Neural crest cell (in vitro differentiated cells): ENCODE data around the gene ATR. TPM values are rescaled to one million over a fixed set of nuclear protein-coding genes. Genes with fewer than 3 reads are reported as not detected.
"Not testable (repeated sequence)": the region's sequence is repeated elsewhere in the genome, so short reads cannot be mapped to it uniquely, and the experiment has no call there.

Source experiments
- DNase-seq: peaks from one replicate; pipeline ENCODE4 v3.0.0; 2021; ENCODE audit warnings: low read depth, mixed read lengths, low spot score
- H3K27ac Mint-ChIP-seq: one replicate; pipeline ENCODE4 v1.8.0; 2021; ENCODE audit warnings: mild to moderate bottlenecking, mixed read lengths; ENCODE audit not compliant: unreplicated experiment
- H3K27me3 Mint-ChIP-seq: 2 replicates; pipeline ENCODE4 v1.8.0; 2021; ENCODE audit warnings: low read depth, mild to moderate bottlenecking, mixed read lengths
- H3K36me3 Mint-ChIP-seq: 2 replicates; pipeline ENCODE4 v1.8.0; 2021; ENCODE audit warnings: low read depth, mild to moderate bottlenecking, mixed read lengths
- H3K4me1 Mint-ChIP-seq: 2 replicates; pipeline ENCODE4 v1.8.0; 2021; ENCODE audit warnings: mixed read lengths
- H3K4me3 Mint-ChIP-seq: one replicate; pipeline ENCODE4 v1.8.0; 2021; ENCODE audit warnings: mild to moderate bottlenecking, mixed read lengths
- H3K9me3 Mint-ChIP-seq: 2 replicates; pipeline ENCODE4 v1.8.0; 2021; ENCODE audit warnings: mixed read lengths
- total RNA-seq: library from RNA; stranded (reverse); gene quantifications from 2 replicates; pipeline ENCODE4 v1.2.1, GENCODE V29; 2021
- TF ChIP-seq, protein P1 (sequence below): fragments of 200-600 bp; sonication (generic); conservative IDR thresholded peaks from 2 replicates; pipeline ENCODE4 v1.5.0; 2021; ENCODE audit warnings: antibody characterized with exemption, mild to moderate bottlenecking

The ATR gene
- total RNA-seq, 1 donor from 2014 or later, result 23.3 TPM

DNA sequence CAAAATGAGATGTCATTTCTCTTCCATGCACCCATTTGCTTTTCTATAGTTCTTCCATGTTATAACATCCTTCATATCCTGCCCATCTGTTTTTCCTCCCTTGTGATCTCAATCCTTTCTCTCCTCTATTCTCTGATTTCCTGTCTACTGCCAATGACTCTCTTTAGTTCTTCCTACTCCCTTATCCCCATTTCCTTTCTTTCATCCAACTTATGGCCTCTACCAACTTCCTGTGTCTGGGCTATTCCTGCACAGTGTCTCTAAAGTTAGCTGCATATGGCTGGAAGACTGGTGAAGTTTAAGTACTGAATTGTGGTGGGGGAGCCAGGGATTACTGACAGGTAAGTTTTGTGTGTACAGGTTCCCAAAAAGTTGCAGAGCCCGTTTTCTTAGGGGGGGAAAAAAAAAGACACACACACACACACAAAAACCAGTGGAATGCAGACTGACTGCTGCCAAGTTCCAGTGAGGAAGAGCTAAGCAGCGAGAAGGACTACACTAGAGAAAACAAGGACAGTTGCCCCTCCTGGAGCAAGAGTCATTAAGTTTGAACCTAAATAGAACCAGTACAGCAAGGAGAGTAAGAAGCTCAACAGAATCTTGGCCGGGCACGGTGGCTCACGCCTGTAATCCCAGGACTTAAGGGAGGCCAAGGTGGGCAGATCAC, 159.5 kb downstream of the ATR start:
- Mint-ChIP-seq H3K27ac (peak overlapping the region; percentile 15), H3K9me3 (no peaks in the 10 kb centered on the region)

DNA sequence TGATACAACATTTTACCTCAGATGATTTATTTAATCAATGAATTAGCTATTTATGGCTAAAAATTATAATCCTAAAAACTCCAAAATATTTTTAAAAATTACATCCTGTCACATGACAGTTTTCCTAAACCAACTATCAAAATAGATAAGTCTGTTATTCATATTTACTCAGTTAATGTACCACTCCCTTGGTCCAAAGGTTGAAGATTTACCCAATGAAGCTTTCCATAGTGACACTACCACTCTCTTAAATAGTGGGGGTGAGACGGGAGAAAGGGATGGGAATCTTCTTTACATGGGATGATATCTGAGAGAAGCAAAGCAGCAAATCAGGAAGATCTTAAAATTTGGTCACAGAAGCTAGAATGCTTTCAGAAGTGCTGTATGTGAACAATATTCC, 161.2 kb downstream of the ATR start:
- Mint-ChIP-seq H3K36me3 (peaks cover 6% of the 10 kb centered on the region), H3K9me3 (no peaks in the 10 kb centered on the region), H3K27me3 (no peaks in the 10 kb centered on the region), H3K4me1 (no peaks in the 10 kb centered on the region), H3K27ac (no peak overlapping the region), H3K4me3 (no peak overlapping the region)
- no peak for DNase-seq
- TF ChIP-seq, protein P1, sequence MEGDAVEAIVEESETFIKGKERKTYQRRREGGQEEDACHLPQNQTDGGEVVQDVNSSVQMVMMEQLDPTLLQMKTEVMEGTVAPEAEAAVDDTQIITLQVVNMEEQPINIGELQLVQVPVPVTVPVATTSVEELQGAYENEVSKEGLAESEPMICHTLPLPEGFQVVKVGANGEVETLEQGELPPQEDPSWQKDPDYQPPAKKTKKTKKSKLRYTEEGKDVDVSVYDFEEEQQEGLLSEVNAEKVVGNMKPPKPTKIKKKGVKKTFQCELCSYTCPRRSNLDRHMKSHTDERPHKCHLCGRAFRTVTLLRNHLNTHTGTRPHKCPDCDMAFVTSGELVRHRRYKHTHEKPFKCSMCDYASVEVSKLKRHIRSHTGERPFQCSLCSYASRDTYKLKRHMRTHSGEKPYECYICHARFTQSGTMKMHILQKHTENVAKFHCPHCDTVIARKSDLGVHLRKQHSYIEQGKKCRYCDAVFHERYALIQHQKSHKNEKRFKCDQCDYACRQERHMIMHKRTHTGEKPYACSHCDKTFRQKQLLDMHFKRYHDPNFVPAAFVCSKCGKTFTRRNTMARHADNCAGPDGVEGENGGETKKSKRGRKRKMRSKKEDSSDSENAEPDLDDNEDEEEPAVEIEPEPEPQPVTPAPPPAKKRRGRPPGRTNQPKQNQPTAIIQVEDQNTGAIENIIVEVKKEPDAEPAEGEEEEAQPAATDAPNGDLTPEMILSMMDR, result no peak

More for the DNA sequence above, 159.5 kb downstream of the ATR start:
- peaks cover 6% of the 10 kb centered on the region for H3K36me3 Mint-ChIP-seq
- H3K27me3 Mint-ChIP-seq, result no peaks in the 10 kb centered on the region
- DNase-seq, result no peak
- TF ChIP-seq, protein P1, result no peak
- H3K4me1 Mint-ChIP-seq, result no peaks in the 10 kb centered on the region
- no peak overlapping the region for H3K4me3 Mint-ChIP-seq

DNA sequence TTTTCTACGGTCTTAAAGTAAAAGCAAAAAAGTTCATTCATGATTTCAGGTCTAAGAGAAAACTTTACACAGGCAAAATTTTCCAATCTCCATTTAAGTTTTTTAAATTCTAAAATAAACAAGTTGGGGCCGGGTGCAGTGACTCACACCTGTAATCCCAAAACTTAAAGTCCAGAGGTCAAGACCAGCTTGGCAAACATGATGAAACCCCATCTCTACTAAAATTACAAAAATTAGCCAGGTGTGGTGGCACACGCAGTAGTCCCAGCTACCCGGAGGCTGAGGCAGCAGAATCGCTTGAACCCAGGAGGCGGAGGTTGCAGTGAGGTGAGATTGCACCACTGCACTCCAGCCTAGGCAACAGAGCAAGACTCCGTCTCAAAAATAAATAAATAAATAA, 178.0 kb downstream of the ATR start:
- H3K4me3 Mint-ChIP-seq, H3K9me3 Mint-ChIP-seq, H3K27ac Mint-ChIP-seq, DNase-seq, H3K27me3 Mint-ChIP-seq, H3K4me1 Mint-ChIP-seq: not testable (repeated sequence)
- H3K36me3 Mint-ChIP-seq, result peaks cover 18% of the 10 kb centered on the region

Other genes with a start within 250 kb of the ATR start
- gene XRN1, start 130.7 kb downstream of the ATR start, total RNA-seq, result 20.0 and 23.5 TPM in 2 replicates
- gene PLS1, start 17.7 kb upstream of the ATR start, total RNA-seq, result 5.6 and 5.7 TPM in 2 replicates
- gene TRPC1, start 145.3 kb upstream of the ATR start, total RNA-seq, result 13.3 and 14.8 TPM in 2 replicates